Bone marrow (tissue), 2 donors: ENCODE measurements around the gene POLDIP3.

Experiments used
- DNase-seq, 2 donors: peaks; one replicate each; lab custom pipeline; 2025; lab: John Stamatoyannopoulos, UW

The POLDIP3 gene

GRCh38 chr22:42641801-42642413, 27.2 kb upstream of the POLDIP3 start:
- no peak for DNase-seq

GRCh38 chr22:42639541-42640241, 25.0 kb upstream of the POLDIP3 start:
- DNase-seq, result no peak

GRCh38 chr22:42637555-42637954, 22.9 kb upstream of the POLDIP3 start:
- no peak for DNase-seq

DNA sequence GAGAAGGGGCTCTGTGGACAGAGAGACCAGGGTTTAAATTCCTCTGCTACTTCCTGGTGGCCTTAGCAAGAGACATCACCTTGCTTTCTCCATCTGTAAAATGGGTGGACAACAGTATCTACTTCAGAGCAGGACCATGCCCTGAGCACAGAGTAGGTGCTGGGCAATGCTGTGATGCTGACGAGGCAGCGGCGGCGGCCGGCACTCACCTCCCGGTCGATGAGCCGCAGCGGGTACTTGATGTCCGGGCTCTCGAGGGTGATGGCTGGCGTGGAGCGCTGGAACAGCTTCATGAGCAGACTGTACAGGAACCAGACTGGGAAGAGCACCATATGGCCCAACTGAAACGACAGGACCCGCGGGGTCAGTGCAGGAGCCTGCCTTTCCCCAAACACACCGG, 21.8 kb upstream of the POLDIP3 start:
- DNase-seq, result no peak

GRCh38 chr22:42635531-42635930, 20.8 kb upstream of the POLDIP3 start:
- DNase-seq, result no peak

GRCh38 chr22:42633013-42633412, 18.3 kb upstream of the POLDIP3 start:
- DNase-seq, result no peak

DNA sequence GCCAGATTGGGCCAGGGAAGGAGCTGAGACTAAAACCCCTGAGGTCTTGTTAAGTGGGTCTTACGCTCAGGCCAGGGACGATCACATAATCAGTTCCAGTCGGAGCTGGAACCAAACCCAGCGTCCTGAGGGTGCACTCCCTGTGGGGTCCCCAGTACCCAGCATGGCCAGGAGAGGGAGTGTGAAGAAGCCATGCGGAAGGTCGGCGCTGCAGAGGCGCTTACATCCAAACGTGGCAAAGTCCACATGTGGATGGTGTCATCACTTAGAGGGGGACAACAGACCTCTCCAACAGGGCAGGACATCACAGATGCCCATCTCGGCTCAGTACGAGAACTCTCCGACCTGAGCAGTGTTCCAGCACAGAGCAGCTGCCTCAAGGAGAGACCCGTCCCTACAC, 17.4 kb upstream of the POLDIP3 start:
- no peak for DNase-seq

DNA sequence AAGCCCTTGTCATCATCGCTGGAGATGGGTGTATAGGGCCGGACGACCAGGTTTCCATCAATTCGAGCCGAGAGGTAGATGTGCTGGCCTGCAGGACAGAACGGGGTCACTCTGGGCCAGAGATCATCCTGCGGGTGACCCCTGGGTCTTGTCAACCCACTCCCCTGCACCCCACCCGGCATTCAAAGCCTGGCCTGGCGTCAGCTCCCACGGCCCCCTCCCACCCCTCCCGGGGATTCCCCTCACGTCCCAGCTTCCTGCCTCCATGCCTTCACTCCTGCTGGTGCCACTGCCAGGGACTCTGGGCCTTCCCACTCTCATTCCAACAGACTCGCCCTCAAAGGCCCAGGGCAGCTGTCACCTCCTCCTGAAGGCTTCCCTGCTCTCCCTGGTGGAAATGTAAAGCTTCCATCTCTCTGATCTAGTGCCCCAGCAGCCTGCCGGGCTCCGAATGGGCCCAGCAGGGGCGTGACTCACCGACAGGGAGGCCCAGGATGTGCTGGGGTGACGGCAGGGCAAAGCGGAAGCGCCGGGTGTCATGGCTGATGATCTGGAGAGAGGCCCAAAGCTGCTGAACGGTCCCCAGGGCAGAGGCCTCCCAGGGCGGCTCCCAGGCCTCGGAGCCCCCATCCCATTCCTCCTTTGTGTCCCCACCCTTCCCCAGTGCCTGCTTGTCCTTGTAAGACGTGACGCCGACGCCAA, 16.4 kb upstream of the POLDIP3 start:
- no peak for DNase-seq

- no peak for DNase-seq
These were observed 15.5 kb upstream of the POLDIP3 start for GRCh38 chr22:42630211-42630610.

GRCh38 chr22:42627981-42628380, 13.3 kb upstream of the POLDIP3 start:
- no peak for DNase-seq

DNA sequence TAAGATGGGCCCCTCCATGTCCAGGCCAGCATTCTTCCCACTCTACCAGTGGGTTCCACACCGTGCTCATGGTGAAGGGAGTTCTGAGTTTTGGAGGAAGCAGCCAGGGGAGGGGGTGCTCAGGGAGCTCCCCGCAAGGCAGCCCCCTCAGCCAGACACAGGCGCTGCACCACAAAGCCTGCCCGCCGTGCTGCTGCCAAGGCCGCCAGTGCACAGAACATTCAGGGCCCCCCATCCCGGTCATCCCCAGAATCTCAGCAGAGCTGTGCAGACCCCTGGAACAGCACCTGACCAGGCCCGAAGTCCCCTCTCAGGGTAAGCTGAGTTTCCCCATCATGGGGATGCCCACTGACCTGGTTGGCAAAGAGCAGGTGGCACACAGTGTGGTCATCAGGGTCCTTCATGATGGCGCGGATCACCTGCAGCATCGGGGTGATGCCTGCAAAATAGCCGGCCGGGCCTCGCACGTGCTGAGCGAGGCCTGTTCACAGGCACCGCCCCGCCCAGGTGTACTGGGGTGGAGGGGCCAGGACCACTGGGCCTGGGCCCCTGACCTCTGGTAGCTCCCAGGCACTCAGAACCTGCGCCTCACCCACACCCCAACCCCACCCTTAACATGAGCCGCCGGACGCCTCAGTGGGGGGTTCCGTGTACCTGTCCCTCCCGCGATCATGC, 12.4 kb upstream of the POLDIP3 start:
- no peak for DNase-seq

DNA sequence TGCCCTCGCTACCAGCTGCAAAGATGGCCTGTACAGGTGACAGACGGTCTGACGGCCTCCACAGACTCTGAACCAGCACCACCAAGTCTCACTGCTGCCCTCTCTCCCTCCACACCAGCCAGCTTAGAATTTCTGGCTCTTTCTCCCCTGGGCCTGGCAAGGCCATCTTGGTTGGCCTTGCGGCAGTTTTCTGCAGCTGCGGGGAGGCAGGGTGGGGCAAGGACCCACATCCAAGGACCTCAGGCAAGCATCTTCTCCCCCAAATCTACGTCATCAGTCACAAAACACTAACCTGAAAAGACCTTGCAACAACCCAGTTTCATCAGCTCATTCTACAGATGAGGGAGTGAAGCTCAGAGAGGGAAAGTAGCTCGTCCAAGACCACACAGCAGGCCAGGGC, 11.7 kb upstream of the POLDIP3 start:
- DNase-seq, result no peak

DNA sequence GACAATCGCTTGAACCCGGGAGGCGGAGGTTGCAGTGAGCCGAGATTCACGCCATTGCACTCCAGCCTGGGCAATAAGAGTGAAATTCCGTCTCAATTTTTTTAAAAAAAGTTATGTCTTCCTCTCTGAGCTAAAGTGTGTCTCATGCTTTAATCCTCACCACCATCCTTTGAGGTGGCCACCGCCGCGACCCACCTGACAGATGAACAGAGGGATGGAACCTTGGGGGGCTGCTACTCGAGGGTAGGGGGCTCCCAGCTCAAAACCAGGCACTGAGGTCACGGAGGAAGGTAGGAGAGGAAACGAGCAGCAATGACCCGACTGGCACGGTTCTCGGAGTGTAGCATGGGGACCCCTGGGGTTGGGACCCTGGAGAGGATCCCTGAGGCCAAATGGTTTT, 10.7 kb upstream of the POLDIP3 start:
- no peak for DNase-seq

DNA sequence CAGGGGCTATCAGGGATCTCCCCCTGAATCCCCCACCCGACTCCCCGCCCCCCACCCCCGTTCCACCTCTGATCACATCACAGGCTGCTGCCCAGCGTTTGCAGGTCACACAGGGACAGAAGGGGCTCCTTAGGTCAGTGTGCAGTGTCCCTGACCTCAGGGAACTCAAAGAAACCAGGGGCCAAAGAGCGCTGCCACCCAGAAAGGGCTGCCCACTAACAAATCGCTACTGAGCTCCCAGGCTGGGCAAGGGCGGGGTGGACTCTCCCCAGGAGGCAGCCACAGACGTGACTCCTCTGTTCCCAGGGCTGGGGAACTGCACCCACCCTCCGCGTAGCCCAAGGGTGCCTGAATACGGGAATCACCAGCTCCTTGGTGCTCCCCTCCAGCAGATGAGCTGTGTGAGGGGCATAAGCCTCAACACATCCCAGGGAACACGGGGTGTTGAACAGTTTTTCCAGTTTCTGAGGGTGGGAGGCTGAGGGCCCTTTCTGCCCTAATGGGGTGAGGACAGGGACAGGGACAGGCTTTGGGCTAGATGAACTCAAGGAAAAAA, 9.9 kb upstream of the POLDIP3 start:
- DNase-seq, result no peak

GRCh38 chr22:42623756-42624441, 9.2 kb upstream of the POLDIP3 start:
- DNase-seq, result no peak

DNA sequence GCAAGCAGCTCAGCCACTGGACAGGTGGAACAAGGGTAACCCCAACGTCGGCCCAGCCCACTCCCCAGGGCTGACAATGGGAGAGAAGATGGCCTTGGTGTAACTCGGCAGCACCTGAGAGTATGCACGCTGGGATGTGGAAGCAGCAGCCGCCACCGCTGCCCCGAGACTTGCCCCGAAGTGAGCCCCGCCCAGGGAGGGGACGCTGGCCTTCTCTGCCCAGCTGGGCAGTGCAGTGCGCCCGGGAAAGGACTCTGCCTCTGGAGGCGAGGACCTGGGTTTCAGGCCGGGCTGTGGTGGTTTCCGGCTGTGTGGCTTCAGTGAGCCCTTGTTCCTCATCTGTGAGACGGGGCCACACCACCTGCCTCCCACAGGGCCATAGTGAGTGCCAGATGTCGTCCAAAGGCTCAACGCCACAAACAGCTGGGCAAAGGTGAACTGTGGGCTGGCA, 8.6 kb upstream of the POLDIP3 start:
- no peak for DNase-seq

DNA sequence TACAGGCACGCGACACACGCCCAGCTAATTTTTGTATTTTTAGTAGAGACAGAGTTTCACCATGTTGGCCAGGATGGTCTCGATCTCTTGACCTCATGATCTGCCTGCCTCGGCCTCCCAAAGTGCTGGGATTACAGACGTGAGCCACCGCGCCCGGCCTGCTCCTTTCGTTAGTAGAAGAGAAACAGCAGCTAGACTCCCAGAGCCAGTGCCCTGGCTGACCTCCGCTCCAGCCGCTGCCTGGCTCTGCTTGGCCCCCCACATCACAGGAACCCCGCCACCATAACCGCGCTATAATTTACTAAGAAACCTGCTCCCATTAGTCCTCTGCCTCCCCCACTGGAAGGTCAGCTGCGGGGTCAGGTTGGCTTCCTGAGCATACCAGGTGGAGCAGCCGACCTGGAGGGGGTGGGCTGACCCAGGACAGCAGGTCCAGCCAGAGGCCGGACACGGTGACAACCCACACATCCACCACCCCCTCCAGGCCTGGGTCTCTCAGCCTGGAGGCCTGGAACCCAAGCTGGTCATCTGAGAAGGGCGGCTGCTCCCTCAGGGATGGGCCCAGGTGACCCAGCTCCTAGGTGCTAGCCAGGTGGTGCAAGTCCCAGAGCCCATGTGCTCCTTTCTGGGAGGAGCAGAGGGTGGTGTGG, 7.5 kb upstream of the POLDIP3 start:
- no peak for DNase-seq

- no peak for DNase-seq
These were observed 6.9 kb upstream of the POLDIP3 start for GRCh38 chr22:42621505-42622002.

DNA sequence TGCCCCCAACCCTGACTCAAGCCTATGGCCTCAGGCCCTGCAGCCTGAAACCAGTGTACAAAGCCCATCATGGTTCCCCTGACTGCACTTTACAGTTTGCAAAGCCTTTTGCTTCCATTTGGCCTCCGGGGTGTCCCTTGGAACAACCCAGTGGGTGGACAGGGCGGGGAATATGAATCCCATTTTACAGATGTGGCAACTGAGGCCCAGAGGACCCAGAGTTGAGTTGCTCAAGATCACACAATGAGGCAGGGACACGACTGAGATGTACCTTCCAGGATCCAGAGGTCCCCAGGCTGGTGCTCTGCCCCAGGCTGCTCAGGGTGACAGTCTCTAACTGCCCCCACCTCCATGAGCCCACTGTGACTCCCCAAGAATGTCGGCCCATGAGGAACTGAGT, 5.4 kb upstream of the POLDIP3 start:
- DNase-seq, result no peak

GRCh38 chr22:42619261-42620063, 4.8 kb upstream of the POLDIP3 start:
- no peak for DNase-seq
